NCI-H2107 treated with DMSO at 0.1 percent for 48 hours (cell line): ENCODE measurements around the gene OR52I2.

ENCODE experiments used
- DNase-seq: peaks from one replicate; lab custom pipeline; 2025; ENCODE audit not compliant: unreplicated experiment; lab: John Stamatoyannopoulos, UW

OR52I2 gene

GRCh38 chr11:4581443-4581842 lies at the start of gene OR52I2:
TSS of gene OR52I2 (plus strand) at chr11:4581743.
- no peak for DNase-seq

GRCh38 chr11:4539603-4540219 lies 41.8 kb upstream of the OR52I2 start:
- no peak for DNase-seq

- DNase-seq, result no peak
Measured at GRCh38 chr11:4541071-4541470, 40.5 kb upstream of the OR52I2 start.

- no peak for DNase-seq
Measured at GRCh38 chr11:4543561-4543960, 38.0 kb upstream of the OR52I2 start.

GRCh38 chr11:4544891-4545290 lies 36.7 kb upstream of the OR52I2 start, which contains the start of gene OR52M1:
TSS of gene OR52M1 (plus strand) at chr11:4545191. CDS start at chr11:4545191, 0 bp downstream.
- no peak for DNase-seq

- no peak for DNase-seq
Measured at GRCh38 chr11:4546878-4547277, 34.7 kb upstream of the OR52I2 start.

GRCh38 chr11:4547416-4547815 lies 34.1 kb upstream of the OR52I2 start:
- no peak for DNase-seq

GRCh38 chr11:4551346-4551979 lies 30.1 kb upstream of the OR52I2 start:
- DNase-seq, result no peak

GRCh38 chr11:4559527-4560440 lies 21.8 kb upstream of the OR52I2 start:
- no peak for DNase-seq

- no peak for DNase-seq
Measured at GRCh38 chr11:4560467-4560866, 21.1 kb upstream of the OR52I2 start.

- no peak for DNase-seq
Measured at GRCh38 chr11:4565371-4565770, 16.2 kb upstream of the OR52I2 start.

GRCh38 chr11:4569075-4569474 lies 12.5 kb upstream of the OR52I2 start:
- DNase-seq, result no peak

GRCh38 chr11:4576880-4577279 lies 4.7 kb upstream of the OR52I2 start:
- DNase-seq, result no peak

GRCh38 chr11:4577761-4578160 lies 3.8 kb upstream of the OR52I2 start:
- DNase-seq, result no peak

- DNase-seq, result no peak
Measured at GRCh38 chr11:4578624-4579023, 2.9 kb upstream of the OR52I2 start.

GRCh38 chr11:4580124-4580523 lies 1.4 kb upstream of the OR52I2 start:
- no peak for DNase-seq

- no peak for DNase-seq
Measured at GRCh38 chr11:4589017-4589416, 7.5 kb downstream of the OR52I2 start.

- no peak for DNase-seq
Measured at GRCh38 chr11:4593739-4594138, 12.2 kb downstream of the OR52I2 start, which contains the start of gene OR52I1. TSS of gene OR52I1 (plus strand) at chr11:4594039. CDS start at chr11:4594039, 0 bp downstream.

GRCh38 chr11:4605057-4605456 lies 23.5 kb downstream of the OR52I2 start:
- DNase-seq, result no peak

GRCh38 chr11:4606231-4607015 lies 24.9 kb downstream of the OR52I2 start:
- peak; percentile 31 for DNase-seq

GRCh38 chr11:4607096-4607495 lies 25.6 kb downstream of the OR52I2 start:
- DNase-seq, result no peak
